HepG2 (cell line): ENCODE data around the gene NUDT3. TPM values are rescaled to one million over a fixed set of nuclear protein-coding genes. Genes with fewer than 3 reads are reported as not detected.

Source experiments
- ATAC-seq: fragments of 200-7000 bp; cut with Tn5 transposase; 3 replicates; pipeline ENCODE4 v1.9.1; 2020; ENCODE audit warnings: mild to moderate bottlenecking, moderate library complexity
- BruUV-seq: library from RNA; stranded (reverse); fragments of 400-500 nt; replicated peaks from 2 replicates; lab custom pipeline; 2021; lab: Mats Ljungman, UMichigan
- CTCF ChIA-PET: fragments of 300-600 bp; formaldehyde crosslinking; extraction: SDS; loops from one replicate; lab custom pipeline; 2021; ENCODE audit warnings: low total read pairs, inconsistent platforms, low intra/inter-chr PET ratio; lab: Yijun Ruan, JAX
- POLR2A ChIA-PET: fragments of 350-600 bp; sonication (Branson Sonifier 250); formaldehyde crosslinking; loops from one replicate; lab custom pipeline; 2020; ENCODE audit warnings: antibody characterized with exemption, inconsistent platforms; lab: Yijun Ruan, JAX
- DNase-seq: peaks from one replicate; pipeline ENCODE4 v3.0.0-alpha.2; 2015; ENCODE audit warnings: low spot score
- FAIRE-seq: peaks from 3 replicates; lab custom pipeline; 2011; peaks lifted over from hg19 to GRCh38; lab: Jason Lieb, UNC
- H2AFZ ChIP-seq: one replicate; pipeline ENCODE4 v1.6.1; 2011; ENCODE audit warnings: low read length, inconsistent platforms
- H3K27ac ChIP-seq: fragments of 300-600 bp; 3 replicates; pipeline ENCODE4 v1.8.0; 2011; ENCODE audit warnings: mixed run types, mild to moderate bottlenecking, mixed read lengths, low read length, inconsistent platforms; ENCODE audit not compliant: insufficient read depth; ENCODE audit errors: extremely low read length
- H3K27me3 ChIP-seq, 2 experiments: fragments of 200-600 bp in 1 of 2; 2 replicates in 1 of 2; 3 replicates in 1 of 2; pipeline versions ENCODE4 v1.6.0 to v1.8.0; 2011; ENCODE audit warnings: low read length in 2 of 2, mild to moderate bottlenecking in 2 of 2, moderate library complexity in 2 of 2, inconsistent platforms in 1 of 2; ENCODE audit not compliant: insufficient read depth in 2 of 2, control insufficient read depth in 1 of 2
- H3K36me3 ChIP-seq, 2 experiments: fragments of 200-600 bp in 1 of 2; replicated peaks in 1 of 2; 2 replicates in 1 of 2; 3 replicates in 1 of 2; pipeline versions ENCODE4 v1.5.1 to v1.8.0; 2011; ENCODE audit warnings: low read length in 2 of 2, inconsistent platforms in 1 of 2; ENCODE audit not compliant: insufficient read depth in 2 of 2, control insufficient read depth in 1 of 2
- H3K4me1 ChIP-seq: 2 replicates; pipeline ENCODE4 v1.5.1; 2012; ENCODE audit warnings: low read length, inconsistent platforms; ENCODE audit not compliant: insufficient read depth
- H3K4me2 ChIP-seq: 2 replicates; pipeline ENCODE4 v1.6.0; 2011; ENCODE audit warnings: low read depth, low read length, inconsistent platforms
- H3K4me3 ChIP-seq, 3 experiments: fragments of 200-600 bp in 1 of 3; sonication (generic), shearing (Covaris generic) in 1 of 3; replicated peaks in 1 of 3; 2 replicates each; pipeline ENCODE4 v1.5.1; 2011 to 2016; ENCODE audit warnings: low read length in 3 of 3, inconsistent platforms in 2 of 3, low read depth in 2 of 3, mild to moderate bottlenecking in 2 of 3, control low read depth in 1 of 3, mixed read lengths in 1 of 3; ENCODE audit not compliant: insufficient read depth in 1 of 3
- H3K79me2 ChIP-seq: one replicate; pipeline ENCODE4 v1.6.1; 2011; ENCODE audit warnings: low read length, inconsistent platforms; ENCODE audit not compliant: insufficient read depth
- H3K9ac ChIP-seq: 2 replicates; pipeline ENCODE4 v1.6.0; 2011; ENCODE audit warnings: mild to moderate bottlenecking, low read depth, low read length, inconsistent platforms; ENCODE audit not compliant: insufficient read depth
- H3K9me3 ChIP-seq: 2 replicates; pipeline ENCODE4 v1.5.1; 2012; ENCODE audit warnings: mild to moderate bottlenecking, low read length
- H4K20me1 ChIP-seq: 2 replicates; pipeline ENCODE4 v1.6.0; 2011; ENCODE audit warnings: inconsistent platforms, mild to moderate bottlenecking, low read length, moderate library complexity; ENCODE audit not compliant: insufficient read depth
- HMG20A ChIP-seq: IDR thresholded peaks from 2 replicates; pipeline ENCODE4 v1.6.1; 2016; ENCODE audit warnings: borderline replicate concordance
- KDM5A ChIP-seq: fragments of 200-600 bp; sonication (generic); IDR thresholded peaks from 2 replicates; pipeline ENCODE4 v1.7.0; 2018; ENCODE audit warnings: antibody characterized with exemption, mild to moderate bottlenecking, low read length, borderline replicate concordance
- MAF1 ChIP-seq: sonication (generic); formaldehyde crosslinking; IDR thresholded peaks from 2 replicates; pipeline ENCODE4 v1.5.0; 2020; ENCODE audit warnings: missing genetic modification reagents, borderline replicate concordance
- ZNF432 ChIP-seq: sonication (generic); formaldehyde crosslinking; IDR thresholded peaks from 2 replicates; pipeline ENCODE4 v1.5.0; 2020; ENCODE audit warnings: missing genetic modification reagents, mild to moderate bottlenecking, borderline replicate concordance
- ZNF605 ChIP-seq: sonication (generic); formaldehyde crosslinking; IDR thresholded peaks from 2 replicates; pipeline ENCODE4 v1.8.0; 2022; ENCODE audit warnings: mild to moderate bottlenecking, missing genetic modification reagents
- ZNF768 ChIP-seq: sonication (generic); formaldehyde crosslinking; IDR thresholded peaks from 2 replicates; pipeline ENCODE4 v1.4.0; 2020; ENCODE audit warnings: missing genetic modification reagents
- ZNF780A ChIP-seq: sonication (generic); formaldehyde crosslinking; IDR thresholded peaks from 2 replicates; pipeline ENCODE4 v1.8.0; 2022; ENCODE audit warnings: mild to moderate bottlenecking, missing genetic modification reagents, moderate library complexity
- ZNF781 ChIP-seq: sonication (generic); formaldehyde crosslinking; IDR thresholded peaks from 2 replicates; pipeline ENCODE4 v1.5.1; 2020; ENCODE audit warnings: borderline replicate concordance, mild to moderate bottlenecking, missing genetic modification reagents; ENCODE audit errors: not compliant biosample characterization
- WGBS: methylation state at CpG from one replicate; pipeline ENCODE4 v1.1.6; 2017; ENCODE audit warnings: low lambda C conversion rate; 5-methylcytosine and 5-hydroxymethylcytosine counted together
- in situ Hi-C: cut with HindIII; loops from 2 replicates; pipeline ENCODE4 v1.10.0; 2017; ENCODE audit warnings: low pct_unique_long_range_greater_than_20kb; ENCODE audit not compliant: extremely low pct_ligation_motif_present
- intact Hi-C: fragments of 100-400 bp; cut with micrococcal nuclease; formaldehyde crosslinking; loops from one replicate; pipeline ENCODE4 v1.10.0; 2022; ENCODE audit not compliant: unreplicated experiment
- polyA plus RNA-seq, 8 experiments: library from polyadenylated mRNA; depleted of rRNA in 3 of 8; stranded (reverse) in 7 of 8; unstranded in 1 of 8; fragments of >200 nt; fragmentation: Illumina TruSeq in 4 of 8; extraction: Trizol in 4 of 8; gene quantifications; 2 replicates each; pipeline versions ENCODE4 v1.2.1 to v1.2.3, GENCODE V29; 2011 to 2016; ENCODE audit warnings: low read depth in 4 of 8, missing spikeins in 1 of 8, mixed read lengths in 1 of 8; ENCODE audit not compliant: insufficient read depth in 1 of 8
- total RNA-seq, 5 experiments: library from RNA; depleted of rRNA; stranded (reverse); fragments of >200 nt; fragmentation: Illumina TruSeq; extraction: Trizol; gene quantifications; 2 replicates each; pipeline ENCODE4 v1.2.3, GENCODE V29; 2016; ENCODE audit warnings: low read depth in 1 of 5
- TF ChIP-seq, protein P1 (sequence below): sonication (generic); formaldehyde crosslinking; IDR thresholded peaks from 2 replicates; pipeline ENCODE4 v1.5.0; 2020; ENCODE audit warnings: missing genetic modification reagents
- TF ChIP-seq, protein P2 (sequence below): sonication (generic); formaldehyde crosslinking; IDR thresholded peaks from 2 replicates; pipeline ENCODE4 v1.5.1; 2020; ENCODE audit warnings: missing genetic modification reagents, mild to moderate bottlenecking, borderline replicate concordance
- TF ChIP-seq, protein P3 (sequence below): sonication (generic); formaldehyde crosslinking; IDR thresholded peaks from 2 replicates; pipeline ENCODE4 v1.4.0; 2020; ENCODE audit warnings: missing genetic modification reagents, borderline replicate concordance

NUDT3 gene
- total and polyA plus RNA-seq, 2 of the 13 experiments (the other 11 are each of a cell fraction or from before 2014, with no cell fraction given): 20.2 to 20.6 TPM

DNA sequence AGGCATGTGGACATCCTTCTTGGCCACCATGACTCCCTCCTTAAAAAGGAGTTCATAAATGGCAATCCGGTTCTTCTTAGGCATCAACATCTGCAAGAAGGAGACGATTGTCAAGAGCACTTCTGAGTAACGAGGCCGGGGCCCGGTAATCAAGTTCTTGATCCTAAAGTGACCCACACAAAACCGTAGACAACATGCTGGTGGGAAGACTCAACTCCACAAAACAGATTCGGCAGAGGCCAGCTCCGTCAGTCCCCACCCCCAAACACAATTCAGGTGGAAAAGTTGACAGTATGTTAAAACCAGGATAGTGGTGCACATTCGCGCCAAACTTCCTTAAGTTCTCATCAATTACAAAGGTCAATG is 32.6 kb upstream of the NUDT3 start:
- peak overlapping the region; percentile 73 for H3K27ac ChIP-seq
- ChIA-PET POLR2A (interaction anchor here (1.7 to 4.2 kb wide), 3 partner anchors 9 to 184 kb away, joined by 7 to 71 read pairs (median 20); no protein-coding TSS in a partner anchor), CTCF (no interaction called here)
- peaks cover 15 to 44% of the 10 kb centered on the region in 2 experiments for H3K36me3 ChIP-seq
- H3K9me3 ChIP-seq: no peaks in the 10 kb centered on the region
- no peak for FAIRE-seq
- no peak overlapping the region for H2AFZ ChIP-seq
- H3K9ac ChIP-seq: peak overlapping the region; percentile 95
- in situ Hi-C loops (no loop called here), intact Hi-C loops (no loop called here)
- H3K4me3 ChIP-seq: peak overlapping the region; percentile 74 to 98 (median 89)
- H3K4me2 ChIP-seq: peak overlapping the region; percentile 82
- DNase-seq: no peak
- peaks cover 31% of the 10 kb centered on the region for H4K20me1 ChIP-seq
- peaks cover 44% of the 10 kb centered on the region for H3K79me2 ChIP-seq
- TF ChIP-seq ZNF780A (CRISPR knock-in tag) (no peak), ZNF781 (CRISPR knock-in tag) (no peak), HMG20A (CRISPR knock-in tag) (no peak), ZNF432 (no peak), MAF1 (0 out of 2 replicates have a peak, but pooled peaks have one; percentile 15), KDM5A (peak; percentile 36; the same call in 1 of the 2 replicates), ZNF605 (CRISPR knock-in tag) (no peak), ZNF768 (no peak)
- TF ChIP-seq, protein P1, sequence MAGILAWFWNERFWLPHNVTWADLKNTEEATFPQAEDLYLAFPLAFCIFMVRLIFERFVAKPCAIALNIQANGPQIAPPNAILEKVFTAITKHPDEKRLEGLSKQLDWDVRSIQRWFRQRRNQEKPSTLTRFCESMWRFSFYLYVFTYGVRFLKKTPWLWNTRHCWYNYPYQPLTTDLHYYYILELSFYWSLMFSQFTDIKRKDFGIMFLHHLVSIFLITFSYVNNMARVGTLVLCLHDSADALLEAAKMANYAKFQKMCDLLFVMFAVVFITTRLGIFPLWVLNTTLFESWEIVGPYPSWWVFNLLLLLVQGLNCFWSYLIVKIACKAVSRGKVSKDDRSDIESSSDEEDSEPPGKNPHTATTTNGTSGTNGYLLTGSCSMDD (CRISPR knock-in tag): no peak
- TF ChIP-seq, protein P2, sequence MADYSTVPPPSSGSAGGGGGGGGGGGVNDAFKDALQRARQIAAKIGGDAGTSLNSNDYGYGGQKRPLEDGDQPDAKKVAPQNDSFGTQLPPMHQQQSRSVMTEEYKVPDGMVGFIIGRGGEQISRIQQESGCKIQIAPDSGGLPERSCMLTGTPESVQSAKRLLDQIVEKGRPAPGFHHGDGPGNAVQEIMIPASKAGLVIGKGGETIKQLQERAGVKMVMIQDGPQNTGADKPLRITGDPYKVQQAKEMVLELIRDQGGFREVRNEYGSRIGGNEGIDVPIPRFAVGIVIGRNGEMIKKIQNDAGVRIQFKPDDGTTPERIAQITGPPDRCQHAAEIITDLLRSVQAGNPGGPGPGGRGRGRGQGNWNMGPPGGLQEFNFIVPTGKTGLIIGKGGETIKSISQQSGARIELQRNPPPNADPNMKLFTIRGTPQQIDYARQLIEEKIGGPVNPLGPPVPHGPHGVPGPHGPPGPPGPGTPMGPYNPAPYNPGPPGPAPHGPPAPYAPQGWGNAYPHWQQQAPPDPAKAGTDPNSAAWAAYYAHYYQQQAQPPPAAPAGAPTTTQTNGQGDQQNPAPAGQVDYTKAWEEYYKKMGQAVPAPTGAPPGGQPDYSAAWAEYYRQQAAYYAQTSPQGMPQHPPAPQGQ (CRISPR knock-in tag): 0 out of 2 replicates have a peak, but pooled peaks have one; percentile 16
- TF ChIP-seq, protein P3, sequence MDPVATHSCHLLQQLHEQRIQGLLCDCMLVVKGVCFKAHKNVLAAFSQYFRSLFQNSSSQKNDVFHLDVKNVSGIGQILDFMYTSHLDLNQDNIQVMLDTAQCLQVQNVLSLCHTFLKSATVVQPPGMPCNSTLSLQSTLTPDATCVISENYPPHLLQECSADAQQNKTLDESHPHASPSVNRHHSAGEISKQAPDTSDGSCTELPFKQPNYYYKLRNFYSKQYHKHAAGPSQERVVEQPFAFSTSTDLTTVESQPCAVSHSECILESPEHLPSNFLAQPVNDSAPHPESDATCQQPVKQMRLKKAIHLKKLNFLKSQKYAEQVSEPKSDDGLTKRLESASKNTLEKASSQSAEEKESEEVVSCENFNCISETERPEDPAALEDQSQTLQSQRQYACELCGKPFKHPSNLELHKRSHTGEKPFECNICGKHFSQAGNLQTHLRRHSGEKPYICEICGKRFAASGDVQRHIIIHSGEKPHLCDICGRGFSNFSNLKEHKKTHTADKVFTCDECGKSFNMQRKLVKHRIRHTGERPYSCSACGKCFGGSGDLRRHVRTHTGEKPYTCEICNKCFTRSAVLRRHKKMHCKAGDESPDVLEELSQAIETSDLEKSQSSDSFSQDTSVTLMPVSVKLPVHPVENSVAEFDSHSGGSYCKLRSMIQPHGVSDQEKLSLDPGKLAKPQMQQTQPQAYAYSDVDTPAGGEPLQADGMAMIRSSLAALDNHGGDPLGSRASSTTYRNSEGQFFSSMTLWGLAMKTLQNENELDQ (CRISPR knock-in tag): no peak
- H3K27me3 ChIP-seq: no peaks in the 10 kb centered on the region; a peak in 1 of 5 replicates
- BruUV-seq: no TSS peak
- no peak; the same call in 2 of the 3 replicates for ATAC-seq
- WGBS: 1% methylated on average over 10 of the region's 10 CpGs
- peaks cover 63% of the 10 kb centered on the region for H3K4me1 ChIP-seq
